ENCODE data around the gene LRRC7. TPM values are rescaled to one million over a fixed set of nuclear protein-coding genes. Genes with fewer than 3 reads are reported as not detected.

LRRC7 gene
- polyA plus RNA-seq, 1 donor from 2014 or later: 141 TPM

GRCh38 chr1:69638673-69639072 lies 71.0 kb downstream of the LRRC7 start:
- H2AFZ ChIP-seq (ENCODE audit: low read depth, low read length): no peak overlapping the region
- H3K9me3 ChIP-seq (ENCODE audit: low read length): no peaks in the 10 kb centered on the region
- H3K36me3 ChIP-seq (ENCODE audit: insufficient read depth, low read length): no peaks in the 10 kb centered on the region
- no peaks in the 10 kb centered on the region for H3K9me2 ChIP-seq (ENCODE audit: insufficient read depth, low read length)
- TF ChIP-seq SMC3 (conservative IDR thresholded peaks at IDR 0.05; ENCODE audit: poor library complexity): no peak
- no peak for TF ChIP-seq MXI1 (conservative IDR thresholded peaks at IDR 0.05; ENCODE audit: poor library complexity, severe bottlenecking)
- no peak for TF ChIP-seq RAD21 (conservative IDR thresholded peaks at IDR 0.05)
- TF ChIP-seq EP300 (conservative IDR thresholded peaks at IDR 0.05; ENCODE audit: poor library complexity, severe bottlenecking): no peak
- no peak for TF ChIP-seq EZH2 (IDR thresholded peaks at IDR 0.05; ENCODE audit: borderline replicate concordance, insufficient read depth, low read length, poor library complexity, severe bottlenecking)
- no peak for TF ChIP-seq POLR2AphosphoS5 (IDR thresholded peaks at IDR 0.05)
- no peak for TF ChIP-seq REST (IDR thresholded peaks at IDR 0.05; ENCODE audit: borderline replicate concordance)
- TF ChIP-seq CTCF (IDR thresholded peaks at IDR 0.05; ENCODE audit: poor library complexity, severe bottlenecking): no peak
- TF ChIP-seq TAF1 (IDR thresholded peaks at IDR 0.05; ENCODE audit: low read depth): no peak
- no peaks in the 10 kb centered on the region for H3K79me2 ChIP-seq (replicated peaks; ENCODE audit: insufficient read depth, low read length)
- no peak overlapping the region for H3K27ac ChIP-seq (ENCODE audit: low read length)
- H3F3A ChIP-seq (ENCODE audit: insufficient read depth, low read length, poor library complexity, severe bottlenecking): no peaks in the 10 kb centered on the region
- H3K27me3 ChIP-seq (ENCODE audit: insufficient read depth, low read depth, low read length): no peaks in the 10 kb centered on the region
- H3K4me3 ChIP-seq (ENCODE audit: low read length): no peak overlapping the region
- no peaks in the 10 kb centered on the region for H4K20me1 ChIP-seq (ENCODE audit: insufficient read depth)
- H3K4me2 ChIP-seq (ENCODE audit: low read length): no peak overlapping the region
- no peak overlapping the region for H3K9ac ChIP-seq (ENCODE audit: low read length)

GRCh38 chr1:69639159-69639558 lies 71.4 kb downstream of the LRRC7 start:
- Histone ChIP-seq H2AFZ (ENCODE audit: low read depth, low read length) (no peak overlapping the region), H4K20me1 (ENCODE audit: insufficient read depth) (no peaks in the 10 kb centered on the region), H3K27me3 (ENCODE audit: insufficient read depth, low read depth, low read length) (no peaks in the 10 kb centered on the region), H3F3A (ENCODE audit: insufficient read depth, low read length, poor library complexity, severe bottlenecking) (no peaks in the 10 kb centered on the region), H3K9me3 (ENCODE audit: low read length) (no peaks in the 10 kb centered on the region), H3K9ac (ENCODE audit: low read length) (no peak overlapping the region), H3K4me2 (ENCODE audit: low read length) (no peak overlapping the region), H3K79me2 (replicated peaks; ENCODE audit: insufficient read depth, low read length) (no peaks in the 10 kb centered on the region), H3K4me3 (ENCODE audit: low read length) (no peak overlapping the region), H3K27ac (ENCODE audit: low read length) (no peak overlapping the region), H3K9me2 (ENCODE audit: insufficient read depth, low read length) (no peaks in the 10 kb centered on the region), H3K36me3 (ENCODE audit: insufficient read depth, low read length) (no peaks in the 10 kb centered on the region)
- TF ChIP-seq EZH2 (IDR thresholded peaks at IDR 0.05; ENCODE audit: borderline replicate concordance, insufficient read depth, low read length, poor library complexity, severe bottlenecking) (no peak), EP300 (conservative IDR thresholded peaks at IDR 0.05; ENCODE audit: poor library complexity, severe bottlenecking) (no peak), MXI1 (conservative IDR thresholded peaks at IDR 0.05; ENCODE audit: poor library complexity, severe bottlenecking) (no peak), RAD21 (conservative IDR thresholded peaks at IDR 0.05) (no peak), REST (IDR thresholded peaks at IDR 0.05; ENCODE audit: borderline replicate concordance) (no peak), SMC3 (conservative IDR thresholded peaks at IDR 0.05; ENCODE audit: poor library complexity) (no peak), POLR2AphosphoS5 (IDR thresholded peaks at IDR 0.05) (no peak), CTCF (IDR thresholded peaks at IDR 0.05; ENCODE audit: poor library complexity, severe bottlenecking) (no peak), TAF1 (IDR thresholded peaks at IDR 0.05; ENCODE audit: low read depth) (no peak)

All from neural cell (in vitro differentiated cells).